HEK293 (cell line): Measurements from ENCODE around the gene DYNLRB2.

Source experiments
- CTCF ChIA-PET: fragments of 350-600 bp; formaldehyde crosslinking; extraction: SDS; loops from one replicate; lab custom pipeline; 2021; ENCODE audit warnings: antibody characterized with exemption; lab: Yijun Ruan, JAX
- POLR2A ChIA-PET: fragments of 300-600 bp; formaldehyde crosslinking; extraction: SDS; loops from one replicate; lab custom pipeline; 2020; ENCODE audit warnings: antibody characterized with exemption, inconsistent platforms; lab: Yijun Ruan, JAX
- H3K27ac ChIP-seq: fragments of 200-500 bp; sonication (Bioruptor generic); 2 replicates; pipeline ENCODE4 v1.5.1; 2014; ENCODE audit warnings: low read depth, low read length, control low read depth, inconsistent platforms; ENCODE audit errors: extremely low read depth
- H3K36me3 ChIP-seq, 2 experiments: fragments of 200-500 bp in 1 of 2; sonication (Bioruptor generic) in 1 of 2; 1 replicate in 1 of 2; 2 replicates in 1 of 2; pipeline ENCODE4 v1.5.1; 2014 to 2017; ENCODE audit warnings: inconsistent platforms in 2 of 2, low read length in 2 of 2; ENCODE audit not compliant: control insufficient read depth in 2 of 2, insufficient read depth in 1 of 2
- H3K4me1 ChIP-seq: fragments of 200-500 bp; sonication (Bioruptor generic); 2 replicates; pipeline ENCODE4 v1.5.1; 2014; ENCODE audit warnings: mild to moderate bottlenecking, low read length, inconsistent platforms; ENCODE audit not compliant: control insufficient read depth, insufficient read depth
- H3K4me3 ChIP-seq: 2 replicates; pipeline ENCODE4 v1.5.1; 2011; ENCODE audit warnings: low read depth, mild to moderate bottlenecking, control low read depth, low read length, moderate library complexity
- H3K9me3 ChIP-seq: fragments of 200-500 bp; sonication (Bioruptor generic); 2 replicates; pipeline ENCODE4 v1.5.1; 2014; ENCODE audit warnings: low read depth, low read length, inconsistent platforms; ENCODE audit not compliant: control insufficient read depth, insufficient read depth
- ATF2 ChIP-seq: fragments of 450-650 bp; formaldehyde crosslinking; IDR thresholded peaks from 2 replicates; pipeline ENCODE4 v1.5.1; 2016; ENCODE audit warnings: missing biosample characterization, missing genetic modification characterization, low read depth
- FEZF1 ChIP-seq: fragments of 450-650 bp; formaldehyde crosslinking; IDR thresholded peaks from 2 replicates; pipeline ENCODE4 v1.5.1; 2016; ENCODE audit warnings: missing biosample characterization, missing genetic modification characterization
- KLF1 ChIP-seq: fragments of 450-650 bp; formaldehyde crosslinking; IDR thresholded peaks from 2 replicates; pipeline ENCODE4 v1.5.1; 2016; ENCODE audit warnings: missing biosample characterization, missing genetic modification characterization
- KLF16 ChIP-seq: fragments of 450-650 bp; formaldehyde crosslinking; IDR thresholded peaks from 2 replicates; pipeline ENCODE4 v1.5.1; 2017; ENCODE audit warnings: missing biosample characterization, missing genetic modification characterization
- SP7 ChIP-seq: fragments of 450-650 bp; formaldehyde crosslinking; IDR thresholded peaks from 2 replicates; pipeline ENCODE4 v1.5.1; 2016; ENCODE audit warnings: missing biosample characterization, missing genetic modification characterization
- ZIC2 ChIP-seq: fragments of 450-650 bp; formaldehyde crosslinking; IDR thresholded peaks from 2 replicates; pipeline ENCODE4 v1.5.1; 2016; ENCODE audit warnings: missing biosample characterization, missing genetic modification characterization
- ZNF148 ChIP-seq: fragments of 450-650 bp; formaldehyde crosslinking; IDR thresholded peaks from 2 replicates; pipeline ENCODE4 v1.5.0; 2017; ENCODE audit warnings: missing biosample characterization, missing genetic modification characterization, borderline replicate concordance
- ZNF214 ChIP-seq: fragments of 450-650 bp; formaldehyde crosslinking; IDR thresholded peaks from 2 replicates; pipeline ENCODE4 v1.5.1; 2017; ENCODE audit warnings: missing biosample characterization, mild to moderate bottlenecking, missing genetic modification characterization, borderline replicate concordance
- ZNF350 ChIP-seq: fragments of 450-650 bp; formaldehyde crosslinking; IDR thresholded peaks from 2 replicates; pipeline ENCODE4 v1.5.0; 2017; ENCODE audit warnings: missing biosample characterization, mild to moderate bottlenecking, missing genetic modification characterization
- ZNF404 ChIP-seq: fragments of 450-650 bp; formaldehyde crosslinking; IDR thresholded peaks from 2 replicates; pipeline ENCODE4 v1.5.1; 2017; ENCODE audit warnings: missing biosample characterization, missing genetic modification characterization
- ZNF416 ChIP-seq: fragments of 450-650 bp; formaldehyde crosslinking; IDR thresholded peaks from 2 replicates; pipeline ENCODE4 v1.5.1; 2016; ENCODE audit warnings: missing biosample characterization, missing genetic modification characterization
- ZNF433 ChIP-seq: fragments of 450-650 bp; formaldehyde crosslinking; IDR thresholded peaks from 2 replicates; pipeline ENCODE4 v1.5.1; 2016; ENCODE audit warnings: missing biosample characterization, missing genetic modification characterization, low read depth
- ZNF48 ChIP-seq: fragments of 450-650 bp; formaldehyde crosslinking; IDR thresholded peaks from 2 replicates; pipeline ENCODE4 v1.5.1; 2016; ENCODE audit warnings: missing biosample characterization, missing genetic modification characterization
- ZNF513 ChIP-seq: fragments of 450-650 bp; IDR thresholded peaks from 2 replicates; pipeline ENCODE4 v1.5.1; 2018; ENCODE audit warnings: missing biosample characterization, missing genetic modification characterization
- ZNF658 ChIP-seq: fragments of 450-650 bp; formaldehyde crosslinking; IDR thresholded peaks from 2 replicates; pipeline ENCODE4; 2016; ENCODE audit warnings: missing biosample characterization, missing genetic modification characterization
- ZNF692 ChIP-seq: fragments of 450-650 bp; formaldehyde crosslinking; IDR thresholded peaks from 2 replicates; pipeline ENCODE4 v1.5.1; 2016; ENCODE audit warnings: missing biosample characterization, missing genetic modification characterization
- ZNF747 ChIP-seq: fragments of 450-650 bp; formaldehyde crosslinking; IDR thresholded peaks from 2 replicates; pipeline ENCODE4 v1.5.1; 2016; ENCODE audit warnings: missing biosample characterization, missing genetic modification characterization
- ZNF791 ChIP-seq: fragments of 450-650 bp; formaldehyde crosslinking; IDR thresholded peaks from 2 replicates; pipeline ENCODE4 v1.5.1; 2016; ENCODE audit warnings: missing biosample characterization, missing genetic modification characterization
- ZSCAN30 ChIP-seq: fragments of 450-650 bp; IDR thresholded peaks from 2 replicates; pipeline ENCODE4 v1.5.1; 2018; ENCODE audit warnings: missing biosample characterization, mild to moderate bottlenecking, missing genetic modification characterization, moderate library complexity
- ZXDB ChIP-seq: fragments of 450-650 bp; formaldehyde crosslinking; IDR thresholded peaks from 2 replicates; pipeline ENCODE4 v1.5.1; 2016; ENCODE audit warnings: missing biosample characterization, missing genetic modification characterization

The DYNLRB2 gene

GRCh38 chr16:80573700-80574120, 32.9 kb downstream of the DYNLRB2 start (continued):
- TF ChIP-seq ATF2 (tag by site-specific recombination): 0 out of 2 replicates have a peak, but pooled peaks have one; percentile 17
- peak; percentile 67; the same call in 1 of the 2 replicates for TF ChIP-seq ZSCAN30
- no peak for TF ChIP-seq ZNF404 (tag by site-specific recombination)
- peak; percentile 86 for TF ChIP-seq KLF1 (tag by site-specific recombination)
- TF ChIP-seq, all 188 proteins: peak for 61

- TF ChIP-seq SP7 (tag by site-specific recombination) (no peak), ZNF416 (tag by site-specific recombination) (0 out of 2 replicates have a peak, but pooled peaks have one; percentile 4), ZNF148 (tag by site-specific recombination) (0 out of 2 replicates have a peak, but pooled peaks have one; percentile 26), ZNF791 (tag by site-specific recombination) (peak; percentile 20; the same call in 1 of the 2 replicates), ZNF747 (tag by site-specific recombination) (0 out of 2 replicates have a peak, but pooled peaks have one; percentile 12), ZNF48 (no peak), ZNF658 (tag by site-specific recombination) (peak; percentile 95), ZNF513 (tag by site-specific recombination) (peak; percentile 98)
- ChIA-PET CTCF (no interaction called here), POLR2A (no interaction called here)
Observed at GRCh38 chr16:80576343-80576912, 35.6 kb downstream of the DYNLRB2 start.

GRCh38 chr16:80577485-80578280, 36.9 kb downstream of the DYNLRB2 start:
- Histone ChIP-seq H3K27ac (no peak overlapping the region), H3K9me3 (no peaks in the 10 kb centered on the region), H3K4me3 (no peak overlapping the region), H3K4me1 (peaks cover 18% of the 10 kb centered on the region), H3K36me3 (no peaks in the 10 kb centered on the region)
- POLR2A ChIA-PET: no interaction called here
- no peak for TF ChIP-seq ZNF214 (tag by site-specific recombination)
- no peak for TF ChIP-seq ZNF433 (tag by site-specific recombination)
- TF ChIP-seq ZNF692 (tag by site-specific recombination): peak; percentile 17; the same call in 1 of the 2 replicates
- peak; percentile 54 for TF ChIP-seq FEZF1 (tag by site-specific recombination)
- no peak for TF ChIP-seq ZXDB (tag by site-specific recombination)
- no peak for TF ChIP-seq ZIC2 (tag by site-specific recombination)
- TF ChIP-seq KLF16 (tag by site-specific recombination): no peak
- TF ChIP-seq ZNF350 (tag by site-specific recombination): no peak
- TF ChIP-seq ZNF48: no peak
- CTCF ChIA-PET: no interaction called here

More at GRCh38 chr16:80576343-80576912, 35.6 kb downstream of the DYNLRB2 start:
- H3K4me1 ChIP-seq: peaks cover 18% of the 10 kb centered on the region
- no peaks in the 10 kb centered on the region for H3K36me3 ChIP-seq
- no peak overlapping the region for H3K4me3 ChIP-seq
- H3K9me3 ChIP-seq: no peaks in the 10 kb centered on the region
- no peak overlapping the region for H3K27ac ChIP-seq
